Measurements from ENCODE around the gene CHMP6. TPM values are rescaled to one million over a fixed set of nuclear protein-coding genes. Genes with fewer than 3 reads are reported as not detected.

The CHMP6 gene
- total and polyA plus RNA-seq, 9 of the 15 experiments (the other 6 are each of a cell fraction or from before 2014, with no cell fraction given): 0.25 to 30.4 (median 13.4) TPM

GRCh38 chr17:81040791-81041337 lies 49.2 kb downstream of the CHMP6 start (continued):
- peak; percentile 72 for TF ChIP-seq ZBTB33 (CRISPR knock-in tag; IDR thresholded peaks at IDR 0.05)
- TF ChIP-seq SMARCE1 (IDR thresholded peaks at IDR 0.05): no peak
- TF ChIP-seq CTBP1 (IDR thresholded peaks at IDR 0.05; ENCODE audit: borderline replicate concordance): peak; percentile 18; the same call in 1 of the 2 replicates

DNA sequence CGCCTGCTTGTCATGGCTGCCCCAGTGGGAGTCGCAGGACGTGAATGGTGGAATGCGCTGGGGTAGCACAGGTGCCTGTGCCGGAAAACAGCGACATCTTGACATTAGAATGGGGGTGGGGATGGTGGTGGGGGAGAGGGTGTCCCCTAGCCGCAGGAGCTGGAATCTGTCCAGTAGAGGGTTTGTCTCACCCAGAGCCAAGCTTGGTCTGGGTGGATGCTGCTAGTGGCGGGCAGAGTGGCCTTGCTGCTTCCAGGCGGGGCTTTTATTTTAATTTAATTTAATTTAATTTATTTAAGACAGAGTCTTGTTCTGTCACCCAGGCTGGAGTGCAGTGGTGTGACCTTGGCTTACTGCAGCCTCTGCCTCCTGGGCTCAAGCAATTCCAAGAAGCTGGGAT lies 51.0 kb downstream of the CHMP6 start:
- Histone ChIP-seq H3K4me3 (no peak overlapping the region), H3K4me2 (ENCODE audit: insufficient read depth, low read length) (no peak overlapping the region), H3K79me2 (ENCODE audit: control insufficient read depth, insufficient read depth, low read length) (peaks cover 95% of the 10 kb centered on the region), H4K20me1 (replicated peaks; ENCODE audit: control insufficient read depth, insufficient read depth, low read length) (peaks cover 41% of the 10 kb centered on the region), H2AFZ (ENCODE audit: low read depth, low read length) (no peak overlapping the region), H3K9me3 (replicated peaks; ENCODE audit: control insufficient read depth, insufficient read depth, low read depth, low read length) (no peaks in the 10 kb centered on the region), H3K36me3 (ENCODE audit: control insufficient read depth, insufficient read depth, low read length) (peaks cover 30% of the 10 kb centered on the region; the same call in 2 of the 3 replicates), H3K9ac (ENCODE audit: insufficient read depth in 1 of 2, low read depth in 2 of 2, low read length in 2 of 2) (peak overlapping the region in 1 of 2 experiments; percentile 61; a peak in 1 of 4 replicates), H3K4me1 (replicated peaks in 1 of 2; ENCODE audit: control insufficient read depth in 2 of 2, insufficient read depth in 2 of 2, low read length in 2 of 2) (peaks cover 14 to 85% of the 10 kb centered on the region in 2 experiments), H3K27me3 (ENCODE audit: control insufficient read depth in 2 of 2, insufficient read depth in 2 of 2, low read length in 2 of 2) (no peaks in the 10 kb centered on the region), H3K27ac (ENCODE audit: extremely low read depth, low read depth, low read length) (no peak overlapping the region), H3K9me1 (ENCODE audit: control insufficient read depth, insufficient read depth, low read length) (peaks cover 15% of the 10 kb centered on the region)
- DNase-seq (ENCODE audit: extremely low read depth in 1 of 4, low spot score in 3 of 4) (no peak), FAIRE-seq (no peak), ATAC-seq (no peak)
- intact Hi-C loops (cut with micrococcal nuclease): loop anchor here (5.0 kb wide), 1 partner anchor 55 kb away; no protein-coding TSS in a partner anchor
- TF ChIP-seq ZNF212 (CRISPR knock-in tag; IDR thresholded peaks at IDR 0.05): no peak
- no peak for TF ChIP-seq ZNF239 (CRISPR knock-in tag; IDR thresholded peaks at IDR 0.05)
- TF ChIP-seq DIDO1 (tag; IDR thresholded peaks at IDR 0.05; ENCODE audit: low read depth): no peak
- no peak for TF ChIP-seq PHB2 (IDR thresholded peaks at IDR 0.05; ENCODE audit: low read depth)
- TF ChIP-seq ZNF77 (CRISPR knock-in tag; IDR thresholded peaks at IDR 0.05): no peak
- no peak for TF ChIP-seq NRF1 (conservative IDR thresholded peaks at IDR 0.05 in 1 of 2, IDR thresholded peaks at IDR 0.05 in 1 of 2)
- POLR2A ChIA-PET: no interaction called here
- in situ Hi-C loops (cut with MboI): no loop called here
- WGBS (ENCODE audit: insufficient coverage, low coverage, missing lambda C conversion rate): 90% methylated on average over 9 of the region's 9 CpGs
- BruUV-seq (replicated peaks): no TSS peak
- CTCF ChIA-PET (ENCODE audit: low intra/inter-chr PET ratio): no interaction called here
